IPS DF 4.7 (cell line): Measurements from ENCODE around the gene H2AZ2.
A peak's percentile ranks its signal among the peaks of the same experiment; 100 is the strongest.
"Not testable (repeated sequence)": the region's sequence is repeated elsewhere in the genome, so short reads cannot be mapped to it uniquely, and the experiment has no call there.

Source experiments
- DNase-seq: peaks from one replicate; pipeline ENCODE4 v3.0.0-alpha.2; 2013; ENCODE audit warnings: low spot score; ENCODE audit errors: extremely low read depth

H2AZ2 gene

DNA sequence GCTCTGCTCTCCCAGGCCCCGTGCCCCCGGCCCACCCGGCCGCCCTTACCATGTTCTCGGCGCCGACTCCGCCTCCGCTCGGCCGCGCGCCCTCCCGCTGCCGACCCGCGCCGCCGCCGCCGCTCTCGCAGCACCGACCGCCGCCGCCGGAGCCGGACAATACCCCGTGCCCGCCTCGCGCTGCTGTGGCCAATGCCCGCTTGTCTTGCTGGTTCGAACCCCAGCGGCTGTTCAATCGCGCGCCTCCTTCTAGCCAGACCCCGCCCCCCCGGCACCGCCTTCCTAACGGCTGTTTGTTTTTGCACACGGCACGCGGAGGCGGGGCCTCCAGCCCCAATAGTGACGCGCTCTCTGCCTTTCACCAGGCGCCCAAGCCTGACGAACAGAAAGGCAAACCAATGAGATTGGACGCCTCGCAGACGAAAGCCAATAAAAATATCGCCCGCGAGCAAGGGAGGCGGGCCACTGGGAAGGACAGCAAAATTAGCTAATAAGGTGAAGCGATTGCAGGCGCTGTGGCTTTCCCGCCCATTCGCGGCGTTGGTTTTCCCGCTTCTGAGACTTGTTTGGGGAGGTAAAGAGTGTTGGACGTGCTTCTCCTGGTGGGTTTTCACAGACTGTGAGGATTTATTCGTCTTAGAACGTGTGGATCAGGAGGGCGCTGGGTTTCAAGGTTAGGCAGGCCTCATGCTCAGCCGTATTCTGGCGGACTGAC, at the start of gene H2AZ2:
TSS of gene H2AZ2 (minus strand) at position 168 of the 715 bp plus-strand sequence. CDS start at position 52, 116 bp downstream.
- DNase-seq = peak; percentile 99

- DNase-seq = no peak
Observed at GRCh38 chr7:44897309-44897708, 49.4 kb upstream of the H2AZ2 start.

- DNase-seq = no peak
Observed at GRCh38 chr7:44894888-44895580, 47.1 kb upstream of the H2AZ2 start.

- no peak for DNase-seq
Observed at GRCh38 chr7:44893710-44894234, 45.9 kb upstream of the H2AZ2 start.

DNA sequence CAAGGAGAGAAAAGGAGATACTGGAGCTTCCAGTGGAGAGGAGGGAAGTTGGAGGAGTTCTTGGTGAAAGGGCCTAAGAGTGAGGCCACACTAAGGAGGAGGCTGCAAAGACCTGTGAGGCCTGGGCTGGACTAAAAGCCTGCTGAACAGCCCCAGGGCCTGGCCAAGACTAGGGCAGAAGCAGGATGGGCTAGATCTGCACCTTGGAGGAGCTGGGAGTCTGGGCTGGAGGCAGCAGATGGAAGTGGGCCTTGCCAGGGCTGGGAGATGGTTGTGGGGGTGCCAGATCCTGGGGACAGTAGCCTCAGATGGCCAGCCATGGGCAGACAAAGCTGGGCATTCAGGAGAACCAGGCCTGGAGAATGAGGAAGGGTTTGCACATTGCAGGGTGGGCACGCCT, 43.9 kb upstream of the H2AZ2 start:
- DNase-seq = no peak

GRCh38 chr7:44891372-44891771, 43.5 kb upstream of the H2AZ2 start:
- DNase-seq = no peak

GRCh38 chr7:44889086-44889781, 41.3 kb upstream of the H2AZ2 start:
- DNase-seq = no peak

GRCh38 chr7:44887293-44887692, 39.4 kb upstream of the H2AZ2 start:
- no peak for DNase-seq

- DNase-seq = peak; percentile 38
Observed at GRCh38 chr7:44885394-44886317, 37.8 kb upstream of the H2AZ2 start, which contains the start of gene PURB. Gene PURB, minus strand, starts transcription at chr7:44885530. Its CDS starts 182 bp downstream, at chr7:44885348.

GRCh38 chr7:44884621-44885393, 36.9 kb upstream of the H2AZ2 start:
- DNase-seq = no peak

DNA sequence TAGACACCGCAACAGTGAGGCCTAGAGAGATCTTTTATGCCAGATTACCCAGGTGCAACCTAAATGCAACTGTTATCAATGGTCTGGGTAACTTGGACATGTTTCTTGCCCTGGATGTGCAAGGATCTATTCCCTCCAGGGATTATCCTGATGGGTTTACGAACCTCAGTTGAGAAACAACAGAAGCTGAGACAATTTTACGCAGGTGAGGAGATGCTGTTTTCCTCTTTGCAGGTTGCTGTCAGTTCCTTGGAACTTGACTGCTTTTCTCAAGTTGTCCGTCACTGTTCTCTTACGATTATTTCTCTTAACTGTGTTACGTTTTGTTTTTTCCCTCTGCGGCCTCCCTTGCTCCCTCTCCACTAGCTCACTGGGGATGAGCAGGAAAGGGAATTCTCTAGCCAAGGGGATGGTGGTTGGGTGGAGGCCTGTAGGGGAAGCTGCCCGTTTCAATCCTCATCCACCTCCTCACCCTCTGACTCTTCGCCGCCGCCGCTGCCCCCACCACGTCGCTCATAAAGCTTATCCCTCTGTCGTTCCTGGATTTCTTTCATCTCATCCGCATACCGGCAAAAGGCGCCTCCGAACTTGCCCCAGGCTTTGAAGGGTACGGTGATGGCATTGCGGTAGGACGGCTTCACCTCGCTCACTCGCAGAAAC, 36.2 kb upstream of the H2AZ2 start:
- DNase-seq = no peak

DNA sequence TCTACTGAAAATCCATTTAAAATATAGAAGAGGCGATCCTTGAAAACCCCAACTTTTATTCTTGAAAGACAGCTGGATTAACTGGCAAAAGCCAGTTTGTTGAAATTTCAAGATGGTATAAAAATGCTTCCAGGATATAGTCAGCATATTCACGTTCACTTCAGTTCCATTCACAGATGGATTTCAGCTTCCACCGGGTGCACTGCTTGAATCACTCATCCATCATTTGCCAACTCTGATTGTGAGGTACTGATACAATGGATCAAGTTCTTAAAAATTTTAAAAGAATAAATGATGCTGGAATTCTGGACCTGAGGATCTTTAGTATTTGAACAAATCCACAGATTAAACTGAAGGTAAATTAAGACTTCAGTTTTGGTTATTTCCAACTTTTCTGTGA, 35.0 kb upstream of the H2AZ2 start:
- DNase-seq = no peak

- DNase-seq = no peak
Observed at GRCh38 chr7:44881610-44882009, 33.7 kb upstream of the H2AZ2 start.

- DNase-seq = no peak
Observed at GRCh38 chr7:44881066-44881600, 33.2 kb upstream of the H2AZ2 start.

GRCh38 chr7:44880317-44881018, 32.6 kb upstream of the H2AZ2 start:
- DNase-seq = no peak

DNA sequence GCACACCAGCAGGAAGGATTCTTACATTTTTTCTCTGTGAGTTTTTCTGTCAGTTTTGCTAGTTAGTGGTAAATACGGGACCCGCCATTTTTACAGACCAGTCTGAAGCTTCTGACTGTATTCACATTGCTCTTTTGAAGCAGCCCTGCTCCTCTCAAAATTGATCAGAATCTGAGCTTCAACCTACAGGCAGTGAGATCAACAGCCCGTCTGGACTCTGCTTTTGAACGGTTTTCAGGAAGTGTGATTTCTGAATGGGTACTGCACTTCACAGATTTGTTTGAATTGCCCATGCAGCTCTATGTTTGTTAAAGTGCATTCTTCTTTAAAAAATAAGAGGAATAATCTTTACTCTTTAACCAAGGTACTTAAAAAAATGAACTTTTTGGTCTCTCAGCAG, 28.5 kb upstream of the H2AZ2 start:
- no peak for DNase-seq

GRCh38 chr7:44875241-44875640, 27.4 kb upstream of the H2AZ2 start:
- DNase-seq = no peak

DNA sequence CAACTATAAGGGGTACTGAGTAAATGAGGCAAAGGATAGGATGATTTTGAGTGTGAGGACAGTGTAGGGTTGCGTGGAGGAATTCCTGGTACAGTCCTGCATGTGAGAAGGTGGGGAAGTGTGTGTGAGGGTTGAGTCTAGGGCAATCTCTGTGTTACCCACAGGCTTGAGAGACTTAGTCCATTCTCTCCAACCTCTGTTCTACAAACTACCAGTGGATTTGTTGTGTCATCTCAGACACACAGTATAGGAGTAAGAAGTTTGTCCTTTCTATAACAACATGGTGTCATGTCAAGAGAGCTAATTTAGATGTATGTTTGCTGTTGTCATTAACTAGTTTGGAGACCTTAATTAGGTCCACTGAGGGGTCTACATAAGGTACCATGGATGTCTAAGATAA, 24.9 kb upstream of the H2AZ2 start:
- DNase-seq = no peak

- not testable (repeated sequence) for DNase-seq
Observed at GRCh38 chr7:44871918-44872317, 24.0 kb upstream of the H2AZ2 start.
